Heart right ventricle (tissue), 16 donors: ENCODE data around the gene RSPH3. TPM values are rescaled to one million over a fixed set of nuclear protein-coding genes. Genes with fewer than 3 reads are reported as not detected.

ENCODE experiments used
- ATAC-seq, 8 donors: fragments of 200-7000 bp; cut with Tn5 transposase; one replicate each; pipeline ENCODE4 v1.9.1; 2020; ENCODE audit warnings: mild to moderate bottlenecking in 8 of 8, moderate library complexity in 8 of 8, moderate number of reproducible peaks in 1 of 8
- DNase-seq, 2 donors: peaks; one replicate each; pipeline ENCODE4 v3.0.0-alpha.2; 2020
- H3K27ac ChIP-seq, 10 donors: fragments of 200-600 bp; sonication (generic) in 2 of 10; one replicate each; pipeline versions ENCODE4 v1.5.0 to v1.8.0; 2020 to 2022; ENCODE audit warnings: mild to moderate bottlenecking in 3 of 10
- H3K27me3 ChIP-seq, 7 donors: fragments of 200-600 bp; one replicate each; pipeline ENCODE4 v1.8.0; 2021 to 2022; ENCODE audit warnings: mild to moderate bottlenecking in 2 of 7
- H3K36me3 ChIP-seq, 9 donors: fragments of 200-600 bp; sonication (generic) in 1 of 9; one replicate each; pipeline versions ENCODE4 v1.5.0 to v1.8.0; 2020 to 2022; ENCODE audit warnings: mild to moderate bottlenecking in 2 of 9
- H3K4me1 ChIP-seq, 9 donors: fragments of 200-600 bp; sonication (generic) in 1 of 9; one replicate each; pipeline versions ENCODE4 v1.5.0 to v1.8.0; 2020 to 2022; ENCODE audit warnings: mild to moderate bottlenecking in 4 of 9
- H3K4me3 ChIP-seq, 10 donors: fragments of 200-600 bp; sonication (generic) in 2 of 10; one replicate each; pipeline versions ENCODE4 v1.5.0 to v1.8.0; 2020 to 2022; ENCODE audit warnings: mild to moderate bottlenecking in 7 of 10, moderate library complexity in 2 of 10
- H3K9me3 ChIP-seq, 11 donors: fragments of 200-600 bp in 10 of 11; sonication (generic) in 2 of 11; one replicate each; pipeline versions ENCODE4 v1.5.0 to v1.8.0; 2013 to 2022; ENCODE audit warnings: mild to moderate bottlenecking in 2 of 11, control low read depth in 1 of 11, moderate library complexity in 1 of 11
- CTCF ChIP-seq, 9 donors: fragments of 200-600 bp; sonication (generic) in 2 of 9; IDR thresholded peaks; one replicate each; pipeline versions ENCODE4 v1.5.0 to v1.8.0; 2021 to 2022; ENCODE audit warnings: antibody characterized with exemption in 9 of 9, mild to moderate bottlenecking in 5 of 9, moderate library complexity in 1 of 9
- WGBS, 2 donors: extraction: QIAGEN DNeasy Blood & Tissue Kit; methylation state at CpG; one replicate each; pipeline ENCODE4 v1.1.7; 2013; ENCODE audit warnings: inconsistent platforms in 1 of 2; 5-methylcytosine and 5-hydroxymethylcytosine counted together
- intact Hi-C, 10 donors: fragments of 100-400 bp; cut with DNase I; formaldehyde crosslinking; loops; one replicate each; pipeline versions ENCODE4 v1.11.1 to v1.14.2; 2022
- polyA plus RNA-seq, 2 donors: library from polyadenylated mRNA; stranded (reverse); fragments of 200-250 nt; gene quantifications; one replicate each; pipeline ENCODE4 v1.2.3, GENCODE V29; 2013
- total RNA-seq, 10 donors: library from RNA; stranded (reverse); fragmentation: NEBNext Ultra II Directional in 3 of 10; extraction: Animal tissue kit (Norgen Biotek cat#: 25700) in 3 of 10; gene quantifications; one replicate each; pipeline versions ENCODE4 v1.2.1 to v1.2.4, GENCODE V29; 2021 to 2023
- donor health status: Arrhythmogenic right ventricular cardiomyopathy.
- donor health status: ischemic (EF 13 %, LVEDD 7.1; RV severe dilation, severe dysfunction).
- donor health status: healthy with polysubstance abuse.
- donor health status: DM: no; HTN: yes; CAD: no.
- donor health status: DM: no; HTN: no; CAD: no.
- donor health status: ischemic (EF 25% LVEDD 6.9; RV normal size, moderate dysfunction).
- donor health status: ischemic (EF 25% LVEDD 5.7; RV mildly dilated, moderate dysfunction).
- donor health status: healthy.
- donor health status: DM: yes; HTN: yes; CAD: no.
- donor health status: Ischemic cardiomyopathy.
- donor health status: ischemic (EF 35%, LVEDD 5.7; RV mildly dilated, moderate dysfunction).
- donor health status: nonischemic (EF 11% LVEDD 7.7; RV severe dilation, severe dysfunction).
- donor health status: DM: yes; HTN: yes; CAD: no.
- donor health status: PGD.
- donor health status: ischemic (EF 29% LVEDD 5.4; RV normal size, mild dysfunction).
- donor health status: nonischemic (EF 23%, LVEDD 6.1; RV moderate dilation, normal function).

The RSPH3 gene
- total and polyA plus RNA-seq, 12 donors = 2.3 to 11.7 (median 10.1) TPM

- Histone ChIP-seq H3K36me3 (peaks cover 0 to 45% (median 0%) of the 10 kb centered on the region in 9 donors), H3K4me3 (peak overlapping the region in 6 of 10 donors; percentile 10 to 66 (median 27)), H3K27ac (peak overlapping the region in 5 of 10 donors; percentile 18 to 90 (median 30)), H3K9me3 (no peaks in the 10 kb centered on the region), H3K27me3 (no peaks in the 10 kb centered on the region), H3K4me1 (peaks cover 0 to 60% (median 7%) of the 10 kb centered on the region in 9 donors)
- intact Hi-C loops = loop anchor here (1.0 to 10.0 kb wide), 9 partner anchors 60 to 95 kb away; no protein-coding TSS in a partner anchor
- ATAC-seq (peak; percentile 68 to 83 (median 76)), DNase-seq (peak in 1 of 2 donors; percentile 59)
- 54 to 57% methylated on average over 14 of the region's 14 CpGs for WGBS, 2 donors
- TF ChIP-seq CTCF (IDR thresholded peaks at IDR 0.05) = peak; percentile 70 to 97 (median 93)
These were observed 42.2 kb upstream of the RSPH3 start for GRCh38 chr6:159042003-159042825.

- no peaks in the 10 kb centered on the region for H3K27me3 ChIP-seq
- peaks cover 0 to 56% (median 0%) of the 10 kb centered on the region in 9 donors for H3K36me3 ChIP-seq
- peak overlapping the region in 1 of 10 donors; percentile 90 for H3K27ac ChIP-seq
- H3K9me3 ChIP-seq = no peaks in the 10 kb centered on the region
- ATAC-seq = no peak
- 92 to 94% methylated on average over 7 of the region's 7 CpGs for WGBS, 2 donors
- H3K4me1 ChIP-seq = peaks cover 0 to 65% (median 7%) of the 10 kb centered on the region in 9 donors
- intact Hi-C loops = loop anchor here in 6 of 10 donors (5.0 to 10.0 kb wide), 5 partner anchors 61 to 96 kb away; no protein-coding TSS in a partner anchor
- no peak for TF ChIP-seq CTCF (IDR thresholded peaks at IDR 0.05)
- DNase-seq = no peak
- H3K4me3 ChIP-seq = peak overlapping the region in 1 of 10 donors; percentile 66
These were observed 41.2 kb upstream of the RSPH3 start for GRCh38 chr6:159041181-159041580.

GRCh38 chr6:159039885-159040258, 39.9 kb upstream of the RSPH3 start:
- H3K27ac ChIP-seq = peak overlapping the region in 4 of 10 donors; percentile 1 to 90 (median 20)
- WGBS, 2 donors = 78 to 84% methylated on average over 1 of the region's 1 CpG

More at GRCh38 chr6:159039885-159040258, 39.9 kb upstream of the RSPH3 start:
- no peaks in the 10 kb centered on the region for H3K27me3 ChIP-seq
- peaks cover 0 to 56% (median 7%) of the 10 kb centered on the region in 9 donors for H3K4me1 ChIP-seq
- no peak for DNase-seq
- intact Hi-C loops = loop anchor here in 6 of 10 donors (5.0 to 10.0 kb wide), 5 partner anchors 62 to 97 kb away; no protein-coding TSS in a partner anchor
- peaks cover 0 to 69% (median 0%) of the 10 kb centered on the region in 9 donors for H3K36me3 ChIP-seq
- peak overlapping the region in 1 of 10 donors; percentile 66 for H3K4me3 ChIP-seq
- no peak for TF ChIP-seq CTCF (IDR thresholded peaks at IDR 0.05)
- ATAC-seq = no peak
- no peaks in the 10 kb centered on the region for H3K9me3 ChIP-seq
